Nephron (organoid): ENCODE measurements around the gene LLPH.

Experiments
- H3K27ac Mint-ChIP-seq, 3 experiments: 2 replicates each; pipeline ENCODE4 v1.8.0; 2020; ENCODE audit warnings: mixed read lengths in 3 of 3, mild to moderate bottlenecking in 2 of 3, moderate library complexity in 1 of 3
- H3K27me3 Mint-ChIP-seq: 2 replicates; pipeline ENCODE4 v1.8.0; 2021; ENCODE audit warnings: low read depth, mild to moderate bottlenecking, moderate library complexity, mixed read lengths
- H3K36me3 Mint-ChIP-seq: 2 replicates; pipeline ENCODE4 v1.8.0; 2020; ENCODE audit warnings: low read depth, mixed read lengths
- H3K4me1 Mint-ChIP-seq: 2 replicates; pipeline ENCODE4 v1.8.0; 2020; ENCODE audit warnings: mixed read lengths
- H3K4me3 Mint-ChIP-seq, 3 experiments: 2 replicates each; pipeline ENCODE4 v1.8.0; 2020; ENCODE audit warnings: mild to moderate bottlenecking in 3 of 3, mixed read lengths in 3 of 3, moderate library complexity in 2 of 3
- H3K9me3 Mint-ChIP-seq: 2 replicates; pipeline ENCODE4 v1.8.0; 2020; ENCODE audit warnings: mixed read lengths
- TF ChIP-seq, protein P1 (sequence below), 3 experiments: fragments of 200-600 bp; sonication (generic); IDR thresholded peaks; one replicate each; pipeline ENCODE4 v1.5.0; 2021; ENCODE audit warnings: antibody characterized with exemption in 3 of 3; ENCODE audit not compliant: unreplicated experiment in 3 of 3

The LLPH gene

DNA sequence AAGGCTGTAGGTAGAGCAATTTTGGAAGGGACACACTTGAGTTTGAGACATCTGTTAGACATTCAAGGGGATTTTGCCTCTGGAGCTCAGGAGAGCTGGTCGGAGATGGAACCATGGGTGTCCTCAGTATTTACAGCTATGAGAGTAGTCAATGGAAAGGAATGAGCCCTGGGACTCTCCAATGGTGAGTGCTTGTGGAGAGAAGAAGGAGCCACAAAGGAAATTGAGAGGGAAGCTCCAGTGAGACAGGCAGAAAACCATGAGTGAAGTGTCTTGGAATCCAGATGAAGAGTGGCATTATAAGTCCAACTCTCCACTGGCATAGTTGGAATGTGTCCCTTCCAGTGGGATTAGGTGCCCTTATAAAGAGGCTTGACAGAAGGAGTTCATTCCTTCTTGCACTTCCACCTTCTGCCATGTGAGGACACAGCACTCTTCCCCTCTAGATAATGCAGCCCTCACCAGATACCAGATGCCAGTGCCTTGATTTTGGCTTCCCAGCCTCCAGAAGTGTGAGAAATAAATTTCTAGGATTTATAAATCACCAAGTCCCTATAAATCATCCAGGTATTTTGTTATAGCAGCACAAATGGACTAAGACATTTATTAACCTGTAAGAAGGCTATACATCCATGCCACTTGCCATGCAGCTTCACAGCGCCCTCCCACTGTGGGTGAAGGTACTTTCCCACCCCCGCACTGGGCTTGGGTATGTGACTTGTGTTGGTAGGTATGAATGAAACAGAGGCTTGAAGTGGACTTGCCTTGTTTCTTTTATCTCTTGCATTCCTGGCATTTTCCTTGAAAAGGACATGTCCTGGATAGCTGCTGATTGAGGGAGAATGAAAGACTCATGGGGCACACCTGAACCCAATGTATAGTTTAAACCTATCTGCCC, 27.3 kb downstream of the LLPH start:
- Mint-ChIP-seq H3K27ac (no peak overlapping the region), H3K4me1 (peaks cover 6% of the 10 kb centered on the region), H3K4me3 (no peak overlapping the region), H3K36me3 (peaks cover 11% of the 10 kb centered on the region), H3K27me3 (no peaks in the 10 kb centered on the region), H3K9me3 (peaks cover 14% of the 10 kb centered on the region)
- TF ChIP-seq, protein P1, sequence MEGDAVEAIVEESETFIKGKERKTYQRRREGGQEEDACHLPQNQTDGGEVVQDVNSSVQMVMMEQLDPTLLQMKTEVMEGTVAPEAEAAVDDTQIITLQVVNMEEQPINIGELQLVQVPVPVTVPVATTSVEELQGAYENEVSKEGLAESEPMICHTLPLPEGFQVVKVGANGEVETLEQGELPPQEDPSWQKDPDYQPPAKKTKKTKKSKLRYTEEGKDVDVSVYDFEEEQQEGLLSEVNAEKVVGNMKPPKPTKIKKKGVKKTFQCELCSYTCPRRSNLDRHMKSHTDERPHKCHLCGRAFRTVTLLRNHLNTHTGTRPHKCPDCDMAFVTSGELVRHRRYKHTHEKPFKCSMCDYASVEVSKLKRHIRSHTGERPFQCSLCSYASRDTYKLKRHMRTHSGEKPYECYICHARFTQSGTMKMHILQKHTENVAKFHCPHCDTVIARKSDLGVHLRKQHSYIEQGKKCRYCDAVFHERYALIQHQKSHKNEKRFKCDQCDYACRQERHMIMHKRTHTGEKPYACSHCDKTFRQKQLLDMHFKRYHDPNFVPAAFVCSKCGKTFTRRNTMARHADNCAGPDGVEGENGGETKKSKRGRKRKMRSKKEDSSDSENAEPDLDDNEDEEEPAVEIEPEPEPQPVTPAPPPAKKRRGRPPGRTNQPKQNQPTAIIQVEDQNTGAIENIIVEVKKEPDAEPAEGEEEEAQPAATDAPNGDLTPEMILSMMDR (IDR thresholded peaks at IDR 0.05; ENCODE audit: unreplicated experiment in 3 of 3), result no peak

DNA sequence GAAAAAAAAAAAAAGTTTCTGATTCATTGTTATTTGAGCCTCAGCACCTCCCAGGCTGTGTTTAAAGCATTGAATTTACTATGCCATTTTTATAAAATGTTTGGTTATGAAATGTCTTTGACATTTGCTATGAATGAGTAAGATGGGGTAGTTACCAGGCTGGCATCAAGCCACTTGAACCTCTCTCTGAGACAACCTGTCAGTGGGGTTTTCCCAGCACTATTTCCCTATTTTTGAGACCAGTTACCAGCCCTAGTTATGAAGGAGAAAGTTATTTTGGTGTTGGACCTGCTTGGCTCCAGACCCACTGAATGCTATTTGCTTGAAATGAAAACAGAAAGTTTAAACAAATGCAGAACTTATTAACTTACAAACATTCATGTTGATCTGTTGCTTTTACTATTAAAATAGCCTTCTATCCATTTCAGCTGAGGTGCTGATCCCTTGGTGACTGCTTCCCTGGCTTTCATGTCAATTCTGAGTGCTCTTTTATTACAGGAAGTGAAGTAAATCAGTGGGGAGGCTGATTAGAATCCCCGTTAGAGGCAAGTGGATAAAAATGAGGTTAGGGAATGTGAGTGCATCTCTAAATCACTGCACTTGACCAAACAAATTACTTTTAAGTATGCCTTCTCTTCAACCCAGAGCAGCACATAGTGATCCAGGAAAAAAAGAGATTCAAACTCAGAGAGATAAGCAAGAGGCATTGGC, 37.8 kb downstream of the LLPH start:
- no peaks in the 10 kb centered on the region for H3K36me3 Mint-ChIP-seq

DNA sequence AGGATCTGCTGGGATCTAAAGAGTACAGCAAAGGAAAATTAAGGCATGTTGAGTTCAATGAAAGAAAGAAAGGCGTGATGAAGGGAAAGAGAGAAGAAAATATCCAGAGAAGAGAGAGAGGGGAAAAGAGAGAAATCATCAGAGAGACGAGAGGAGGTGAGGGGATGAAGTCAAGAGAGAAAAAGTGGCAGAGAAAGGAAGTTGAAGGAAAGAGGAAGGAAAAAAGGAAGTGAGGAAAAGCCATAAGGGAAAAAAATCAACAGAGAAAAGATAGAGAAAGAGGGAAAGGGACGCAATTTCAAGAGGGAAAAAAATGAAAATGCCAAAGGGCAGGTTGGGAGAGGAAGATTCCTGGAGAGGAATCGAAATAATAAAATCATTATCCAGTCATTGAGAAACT, 40.4 kb downstream of the LLPH start:
- Mint-ChIP-seq H3K27ac (peak overlapping the region in 1 of 3 experiments; percentile 5), H3K27me3 (no peaks in the 10 kb centered on the region), H3K4me3 (no peak overlapping the region), H3K36me3 (no peaks in the 10 kb centered on the region), H3K4me1 (peaks cover 20% of the 10 kb centered on the region), H3K9me3 (no peaks in the 10 kb centered on the region)
- TF ChIP-seq, protein P1 (IDR thresholded peaks at IDR 0.05; ENCODE audit: unreplicated experiment in 3 of 3), result no peak

More for the DNA sequence above, 37.8 kb downstream of the LLPH start:
- Mint-ChIP-seq H3K4me1 (peaks cover 8% of the 10 kb centered on the region), H3K4me3 (no peak overlapping the region), H3K9me3 (no peaks in the 10 kb centered on the region), H3K27me3 (no peaks in the 10 kb centered on the region), H3K27ac (peak overlapping the region; percentile 10 to 65 (median 47))
- TF ChIP-seq, protein P1 (IDR thresholded peaks at IDR 0.05; ENCODE audit: unreplicated experiment in 3 of 3), result no peak

DNA sequence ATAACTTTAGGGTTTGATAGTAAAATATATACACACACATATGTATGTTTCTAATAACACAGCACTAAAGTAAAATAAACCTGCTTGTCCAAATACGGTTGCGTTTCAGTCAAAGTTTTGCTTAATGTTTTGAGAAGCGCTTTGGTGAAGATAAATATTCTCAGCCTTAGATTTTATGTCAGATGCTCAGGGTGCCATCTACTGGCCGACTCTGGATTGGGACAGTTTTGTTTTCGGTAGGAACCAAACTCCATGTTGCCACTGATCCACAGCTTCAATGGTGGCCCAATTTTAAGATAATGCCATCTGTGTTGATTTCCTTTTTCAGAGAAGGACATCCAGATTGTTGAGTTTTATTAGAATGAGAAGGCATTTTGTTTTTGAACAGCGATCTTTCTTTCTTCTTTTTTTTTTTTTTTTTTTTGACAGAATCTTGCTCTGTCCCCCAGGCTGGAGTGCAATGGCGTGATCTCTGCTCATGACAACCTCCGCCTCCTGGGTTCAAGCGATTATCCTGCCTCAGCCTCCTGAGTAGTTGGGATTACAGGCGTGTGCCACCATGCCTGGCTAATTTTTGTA, 43.1 kb downstream of the LLPH start:
- Mint-ChIP-seq H3K27me3 (no peaks in the 10 kb centered on the region), H3K4me3 (no peak overlapping the region), H3K27ac (no peak overlapping the region), H3K9me3 (peaks cover 3% of the 10 kb centered on the region), H3K36me3 (no peaks in the 10 kb centered on the region), H3K4me1 (peaks cover 12% of the 10 kb centered on the region)
- TF ChIP-seq, protein P1 (IDR thresholded peaks at IDR 0.05; ENCODE audit: unreplicated experiment in 3 of 3), result peak; percentile 73 to 87 (median 83)

DNA sequence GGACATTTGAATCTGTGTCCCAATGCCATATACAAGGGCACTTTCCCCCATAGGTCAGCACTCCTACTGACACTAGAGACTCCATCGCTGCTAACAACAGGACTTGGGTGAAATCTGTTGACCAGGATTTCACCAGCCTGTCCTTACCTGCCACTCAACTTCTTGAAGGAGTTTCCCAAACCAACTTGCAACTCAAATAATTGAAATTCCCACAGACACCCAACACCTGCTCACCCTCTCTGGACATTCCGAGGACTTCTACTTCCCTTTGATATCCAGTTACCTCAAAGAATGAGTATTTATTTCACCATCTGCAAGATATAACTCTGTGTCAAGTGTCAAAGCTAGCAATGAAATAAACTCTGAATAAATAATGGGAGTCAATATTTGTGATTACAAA, 44.6 kb downstream of the LLPH start:
- TF ChIP-seq, protein P1 (IDR thresholded peaks at IDR 0.05; ENCODE audit: unreplicated experiment in 3 of 3), result no peak
- Mint-ChIP-seq H3K27ac (no peak overlapping the region), H3K27me3 (no peaks in the 10 kb centered on the region), H3K9me3 (peaks cover 5% of the 10 kb centered on the region), H3K4me1 (peaks cover 12% of the 10 kb centered on the region), H3K4me3 (no peak overlapping the region), H3K36me3 (no peaks in the 10 kb centered on the region)
